Hypothalamus (tissue), 51 donors: ENCODE measurements around the gene SLC26A9.

Experiments used
- DNase-seq, 51 donors: peaks; one replicate each; lab custom pipeline; 2025; lab: John Stamatoyannopoulos, UW

The SLC26A9 gene

GRCh38 chr1:205943245-205943644 is at the start of gene SLC26A9:
TSS of gene SLC26A9 (minus strand) at chr1:205943456. CDS start at chr1:205935820, 7,636 bp downstream.
- DNase-seq, result no peak

DNA sequence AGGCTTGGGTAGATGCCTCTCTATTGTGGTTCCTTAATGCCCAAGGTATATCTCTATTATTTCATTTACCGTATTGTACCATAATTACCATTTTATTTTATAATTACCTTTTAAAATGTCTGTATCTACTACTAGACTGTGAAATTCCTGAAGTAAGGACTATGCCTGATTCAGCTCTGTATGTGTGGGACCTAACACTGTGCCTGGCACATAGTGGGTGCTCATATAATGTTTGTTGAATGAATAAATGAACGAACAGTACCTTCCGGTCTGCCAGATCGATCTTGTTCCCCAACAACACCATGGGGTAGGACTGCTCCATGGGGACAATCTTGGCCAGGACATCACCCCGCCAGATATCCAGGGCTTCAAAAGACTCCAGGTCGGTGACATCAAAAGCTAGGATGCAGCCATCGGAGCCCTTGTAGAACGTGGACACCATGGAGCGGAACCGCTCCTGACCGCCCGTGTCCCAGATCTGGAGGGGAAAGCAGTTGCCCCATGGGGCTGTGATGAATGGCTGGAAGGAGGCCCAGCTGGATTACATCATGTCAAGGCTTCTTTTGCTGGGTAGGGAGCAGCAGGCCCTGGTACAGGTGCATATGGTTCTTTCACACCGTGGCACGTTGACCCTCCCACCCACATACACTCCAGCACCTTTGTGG is 49.1 kb upstream of the SLC26A9 start:
- no peak for DNase-seq

DNA sequence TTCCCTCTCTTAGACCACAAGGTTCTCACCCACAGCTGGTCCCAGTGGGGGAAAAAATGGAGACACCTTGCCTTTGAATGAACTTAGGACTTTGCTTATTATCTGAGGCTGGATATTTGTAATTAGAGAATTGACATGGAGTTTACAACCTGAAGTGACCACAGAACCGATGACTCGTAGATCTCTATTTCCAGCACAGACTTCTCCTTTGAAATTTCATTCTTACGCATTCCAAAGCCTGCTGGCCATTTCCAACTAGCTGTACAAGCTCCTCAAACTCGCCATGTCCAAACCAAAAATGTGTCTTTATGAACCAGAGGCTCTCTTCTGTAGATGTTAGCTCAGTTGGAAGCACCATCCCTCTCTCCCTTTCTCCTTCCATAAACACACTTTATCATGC is 48.0 kb upstream of the SLC26A9 start:
- DNase-seq, result no peak

- DNase-seq, result no peak
These were observed 47.0 kb upstream of the SLC26A9 start for GRCh38 chr1:205990226-205990625.

DNA sequence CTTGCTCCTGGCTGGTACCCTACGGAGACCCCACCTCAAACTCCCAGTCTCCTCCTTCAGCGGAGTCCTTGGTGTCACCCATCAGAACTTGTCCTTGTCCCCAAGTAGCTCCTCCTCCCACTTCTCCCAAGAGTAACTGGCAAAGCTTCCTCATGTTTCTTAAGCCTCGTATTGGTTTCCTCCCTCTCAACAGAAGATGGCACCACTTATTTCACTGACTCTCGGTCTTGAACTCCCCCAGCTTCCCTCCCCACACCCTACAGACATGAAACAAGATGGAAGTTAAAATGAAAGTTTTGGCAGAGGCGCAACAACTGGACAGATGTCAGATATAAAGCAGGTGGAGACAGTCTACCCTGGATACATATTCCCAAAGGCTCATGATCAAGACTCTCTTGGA is 46.5 kb upstream of the SLC26A9 start:
- DNase-seq, result no peak

DNA sequence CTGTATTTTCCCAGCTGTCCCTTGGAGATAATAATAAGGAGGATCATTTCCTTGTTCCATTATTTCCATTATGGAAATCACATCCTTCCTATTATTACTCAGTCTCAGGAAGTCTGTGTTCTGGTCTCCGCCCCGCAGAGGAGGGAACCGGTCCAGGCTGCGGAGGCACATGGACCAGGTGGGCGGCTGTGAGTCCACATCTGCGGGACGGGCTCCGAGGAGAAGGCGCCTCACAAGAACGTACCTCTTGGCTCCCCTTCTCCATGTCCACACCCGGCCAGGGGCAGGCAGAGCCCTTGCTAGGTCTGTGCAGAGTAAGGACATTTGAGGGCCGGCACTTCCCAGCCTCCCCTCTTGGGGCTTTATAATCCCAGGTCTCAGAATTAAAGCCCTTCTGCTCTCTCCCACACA is 45.3 kb upstream of the SLC26A9 start:
- no peak for DNase-seq

GRCh38 chr1:205986861-205987260 is 43.6 kb upstream of the SLC26A9 start:
- no peak for DNase-seq

GRCh38 chr1:205986292-205986691 is 43.0 kb upstream of the SLC26A9 start:
- DNase-seq, result no peak

GRCh38 chr1:205985330-205986005 is 42.2 kb upstream of the SLC26A9 start:
- no peak for DNase-seq

GRCh38 chr1:205983925-205984725 is 40.9 kb upstream of the SLC26A9 start:
- peak in 41 of 51 donors; percentile 15 to 85 (median 57) for DNase-seq

GRCh38 chr1:205981257-205981656 is 38.0 kb upstream of the SLC26A9 start:
- no peak for DNase-seq

DNA sequence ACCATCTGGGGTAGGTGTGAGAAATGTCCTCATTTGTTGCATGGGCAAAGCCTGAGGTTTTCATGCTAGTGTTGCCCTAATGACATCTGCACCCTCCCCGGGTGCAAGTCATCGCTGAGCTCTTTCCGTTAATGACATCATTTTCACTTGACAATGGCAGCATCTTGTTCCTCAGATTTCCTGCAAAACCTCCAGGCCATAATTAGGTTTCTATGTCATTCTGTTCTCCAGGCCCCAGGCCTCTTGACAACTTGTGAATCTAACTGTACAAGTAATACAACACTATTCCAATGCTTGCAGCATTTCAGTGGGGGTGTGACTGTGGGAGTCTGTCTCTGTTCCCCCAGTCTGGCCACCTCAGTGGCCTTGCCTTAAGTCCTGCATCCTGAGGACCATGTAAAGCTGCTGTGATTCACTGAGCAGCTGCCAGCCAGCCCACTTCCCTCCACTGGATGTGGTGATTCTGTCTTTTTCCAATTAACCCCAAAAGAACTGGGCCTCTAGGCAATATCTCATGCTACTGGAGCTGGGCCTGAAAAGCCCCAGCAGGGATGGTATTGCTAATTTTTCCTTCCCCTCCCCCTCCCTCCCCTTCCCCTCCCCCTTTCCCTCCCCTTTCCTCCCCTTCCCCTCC is 37.1 kb upstream of the SLC26A9 start:
- DNase-seq, result no peak

- no peak for DNase-seq
These were observed 36.0 kb upstream of the SLC26A9 start for GRCh38 chr1:205979301-205979700.

DNA sequence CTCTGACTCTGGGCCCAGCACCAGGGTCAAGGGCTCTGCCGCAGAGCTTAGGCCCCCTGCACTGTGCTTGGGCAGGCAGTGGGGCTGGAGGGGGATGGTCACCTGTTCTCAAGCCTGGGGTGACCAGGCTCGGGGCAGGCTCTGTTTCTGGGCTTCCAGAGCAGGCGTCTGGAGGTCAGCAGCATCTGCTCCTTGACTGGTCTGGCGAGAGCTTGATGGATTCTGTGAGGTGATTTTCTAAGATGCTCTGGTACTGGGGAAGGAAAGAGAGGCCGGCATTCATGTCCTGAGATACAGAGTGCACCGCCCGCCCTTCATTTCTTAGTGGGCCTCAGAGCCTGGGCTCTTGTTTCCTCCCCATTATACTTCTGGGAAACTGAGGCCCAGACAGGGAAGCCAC is 35.4 kb upstream of the SLC26A9 start:
- DNase-seq, result no peak

GRCh38 chr1:205977402-205978014 is 34.3 kb upstream of the SLC26A9 start:
- DNase-seq, result peak in 48 of 51 donors; percentile 14 to 91 (median 55)

DNA sequence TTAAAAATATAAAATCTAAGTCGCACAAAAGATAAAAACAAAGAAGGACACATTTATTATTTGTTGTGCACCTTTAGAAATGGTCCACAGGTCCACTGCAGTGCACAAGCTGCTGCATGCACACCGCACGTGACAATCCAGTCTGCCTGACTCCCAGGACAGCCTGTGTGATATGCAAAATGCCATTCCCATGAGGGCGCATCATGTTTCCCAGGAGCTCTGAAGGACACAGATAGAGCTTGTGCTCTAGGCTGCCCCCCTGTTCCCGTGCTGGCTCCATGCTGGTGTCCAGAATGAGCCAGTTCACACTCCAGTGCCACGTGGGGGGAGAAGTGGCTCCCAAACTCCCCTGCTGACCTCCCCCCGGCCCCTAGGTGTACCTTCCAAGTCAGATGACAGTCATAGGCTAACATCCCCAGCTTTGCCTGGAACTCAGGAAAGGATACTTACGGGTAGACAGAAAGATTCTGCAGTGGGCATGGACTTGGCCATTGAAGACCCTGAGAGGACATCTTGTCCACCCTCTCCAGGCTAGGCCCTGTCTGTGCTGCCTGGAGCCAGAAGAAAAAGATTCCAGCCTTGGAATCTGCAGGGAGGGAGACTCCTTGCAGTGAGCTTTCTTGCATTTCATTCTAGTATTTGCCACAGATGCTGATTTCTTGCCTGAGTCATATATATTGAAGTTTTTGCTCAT is 33.6 kb upstream of the SLC26A9 start:
- DNase-seq, result peak in 22 of 51 donors; percentile 8 to 65 (median 28)

GRCh38 chr1:205976036-205976435 is 32.8 kb upstream of the SLC26A9 start:
- DNase-seq, result no peak

DNA sequence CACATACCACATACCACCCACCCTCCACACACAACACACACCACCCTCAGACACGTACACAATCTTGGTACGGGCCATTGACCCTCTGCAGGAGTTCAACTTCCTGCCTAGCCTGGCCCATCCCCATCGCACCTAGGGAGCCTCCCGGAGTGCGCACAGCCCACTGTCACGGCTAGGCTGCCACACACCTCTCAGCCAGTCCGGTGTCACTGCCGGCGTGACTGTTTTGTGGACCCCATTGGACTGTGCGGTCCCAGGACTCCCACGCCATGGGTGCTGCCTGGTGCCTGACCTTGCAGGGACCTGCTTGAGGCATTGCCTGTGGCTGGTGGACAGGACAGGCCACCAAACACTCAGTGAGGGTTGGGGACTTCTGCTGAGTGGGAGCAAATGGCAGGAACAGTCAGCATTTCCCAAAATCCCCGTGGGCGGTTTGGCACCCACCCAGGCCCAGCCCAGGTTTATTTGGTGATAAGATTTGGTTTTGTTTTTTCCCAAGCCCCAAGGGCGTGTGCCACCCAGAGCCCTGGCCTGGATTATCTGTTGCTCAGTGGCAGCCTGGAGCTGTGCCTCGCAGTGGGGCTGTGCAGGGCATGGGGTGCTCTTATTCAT is 32.2 kb upstream of the SLC26A9 start:
- DNase-seq, result no peak

GRCh38 chr1:205974712-205975111 is 31.5 kb upstream of the SLC26A9 start:
- DNase-seq, result no peak
